ENCODE measurements around the gene STK16. TPM values are rescaled to one million over a fixed set of nuclear protein-coding genes. Genes with fewer than 3 reads are reported as not detected.
"Not testable (repeated sequence)": the region's sequence is repeated elsewhere in the genome, so short reads cannot be mapped to it uniquely, and the experiment has no call there.

Gene STK16, protein sequence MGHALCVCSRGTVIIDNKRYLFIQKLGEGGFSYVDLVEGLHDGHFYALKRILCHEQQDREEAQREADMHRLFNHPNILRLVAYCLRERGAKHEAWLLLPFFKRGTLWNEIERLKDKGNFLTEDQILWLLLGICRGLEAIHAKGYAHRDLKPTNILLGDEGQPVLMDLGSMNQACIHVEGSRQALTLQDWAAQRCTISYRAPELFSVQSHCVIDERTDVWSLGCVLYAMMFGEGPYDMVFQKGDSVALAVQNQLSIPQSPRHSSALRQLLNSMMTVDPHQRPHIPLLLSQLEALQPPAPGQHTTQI
- polyA plus RNA-seq (2012; ENCODE audit: insufficient read depth, insufficient read length), result 46.0 TPM

GRCh38 chr2:219245148-219245898 lies at the start of gene STK16, which contains the start of gene GLB1L:
STK16 (plus strand) TSS chr2:219245479; CDS start chr2:219246000, 521 bp downstream.
GLB1L (minus strand) TSS chr2:219245444; CDS start chr2:219243573, 1,871 bp downstream.
- DNase-seq (ENCODE audit: low read depth, low spot score), result peak; percentile 86
- peak within 1 kb of the TSS; percentile 89 for H3K4me3 ChIP-seq (ENCODE audit: low read length)

GRCh38 chr2:219197388-219197787 lies 47.9 kb upstream of the STK16 start:
- DNase-seq (ENCODE audit: low read depth, low spot score), result no peak
- no peak overlapping the region for H3K4me3 ChIP-seq (ENCODE audit: low read length)

- no peak overlapping the region for H3K4me3 ChIP-seq (ENCODE audit: low read length)
- DNase-seq (ENCODE audit: low read depth, low spot score), result no peak
Measured at GRCh38 chr2:219198974-219199373, 46.3 kb upstream of the STK16 start.

DNA sequence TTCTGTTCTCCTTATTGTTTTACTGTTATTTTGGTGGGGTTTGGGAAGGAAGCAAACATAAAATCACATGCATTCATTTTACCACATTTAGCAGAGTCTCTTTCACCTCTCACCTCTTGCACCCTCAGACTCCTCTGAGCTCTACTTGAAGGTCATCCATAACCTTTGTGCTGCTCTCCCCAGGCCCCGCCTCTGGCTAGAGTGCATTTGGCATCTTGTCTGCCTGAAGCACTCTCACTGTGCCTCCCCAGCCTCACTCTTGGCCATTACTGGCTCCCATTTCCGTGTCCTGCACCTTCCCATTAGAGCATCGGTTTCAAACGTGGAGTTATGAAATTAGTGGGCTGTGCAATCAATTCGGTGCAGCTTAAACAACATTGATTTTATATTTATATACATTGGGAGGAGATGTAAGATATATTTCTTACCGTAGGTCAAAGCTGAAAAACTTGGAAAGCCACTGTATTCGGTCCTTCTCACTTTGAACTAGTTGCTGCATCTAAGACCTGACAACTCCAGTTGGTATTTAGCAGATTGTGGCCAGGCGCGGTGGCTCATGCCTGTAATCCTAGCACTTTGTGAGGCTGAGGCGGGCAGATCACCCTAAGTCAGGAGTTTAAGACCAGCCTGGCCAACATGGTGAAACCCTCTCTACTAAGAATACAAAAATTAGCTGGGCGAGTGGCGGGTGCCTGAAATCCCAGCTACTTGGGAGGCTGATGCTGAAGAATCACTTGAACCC lies 45.6 kb upstream of the STK16 start:
- H3K4me3 ChIP-seq (ENCODE audit: low read length), result no peak overlapping the region
- no peak for DNase-seq (ENCODE audit: low read depth, low spot score)

- DNase-seq (ENCODE audit: low read depth, low spot score), result peak; percentile 79
- H3K4me3 ChIP-seq (ENCODE audit: low read length), result peak overlapping the region; percentile 35
Measured at GRCh38 chr2:219200502-219201326, 44.6 kb upstream of the STK16 start.

DNA sequence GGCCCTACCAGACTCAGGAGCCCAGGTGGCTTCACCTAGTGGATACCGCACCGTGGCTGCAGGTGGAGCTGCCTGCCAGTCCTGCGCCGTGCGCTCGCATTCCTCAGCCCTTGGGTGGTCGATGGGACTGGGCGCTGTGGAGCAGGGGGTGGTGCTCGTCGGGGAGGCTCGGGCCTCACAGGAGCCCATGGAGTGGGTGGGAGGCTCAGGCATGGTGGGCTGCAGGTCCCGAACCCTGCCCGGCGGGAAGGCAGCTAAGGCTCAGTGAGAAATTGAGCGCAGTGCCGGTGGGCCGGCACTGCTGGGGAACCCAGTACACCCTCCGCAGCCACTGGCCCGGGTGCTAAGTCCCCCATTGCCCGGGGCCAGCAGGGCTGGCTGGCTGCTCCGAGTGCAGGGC lies 43.9 kb upstream of the STK16 start:
- not testable (repeated sequence) for DNase-seq (ENCODE audit: low read depth, low spot score); H3K4me3 ChIP-seq (ENCODE audit: low read length)

- no peak for DNase-seq (ENCODE audit: low read depth, low spot score)
- H3K4me3 ChIP-seq (ENCODE audit: low read length), result no peak overlapping the region
Measured at GRCh38 chr2:219204425-219205164, 40.7 kb upstream of the STK16 start.

- no peak for DNase-seq (ENCODE audit: low read depth, low spot score)
- H3K4me3 ChIP-seq (ENCODE audit: low read length), result no peak overlapping the region
Measured at GRCh38 chr2:219205165-219205538, 40.1 kb upstream of the STK16 start.

DNA sequence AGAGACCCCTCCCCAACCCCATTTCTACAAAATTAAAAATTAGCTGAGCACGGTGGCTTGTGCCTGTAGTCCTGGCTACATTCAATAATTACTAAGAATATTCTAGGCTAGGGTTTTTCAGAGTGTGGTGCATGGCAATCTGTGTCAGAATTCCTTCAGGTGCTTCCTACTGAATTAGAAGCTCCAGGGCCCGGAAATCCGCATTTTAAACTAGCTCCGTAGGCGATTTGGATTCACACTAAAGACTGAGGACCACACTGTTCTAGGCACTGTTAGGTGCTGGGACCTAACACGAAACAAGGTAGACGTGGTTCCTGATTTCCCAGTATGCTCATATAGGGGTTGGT lies 39.3 kb upstream of the STK16 start:
- DNase-seq (ENCODE audit: low read depth, low spot score), result no peak
- H3K4me3 ChIP-seq (ENCODE audit: low read length), result peak overlapping the region; percentile 60

DNA sequence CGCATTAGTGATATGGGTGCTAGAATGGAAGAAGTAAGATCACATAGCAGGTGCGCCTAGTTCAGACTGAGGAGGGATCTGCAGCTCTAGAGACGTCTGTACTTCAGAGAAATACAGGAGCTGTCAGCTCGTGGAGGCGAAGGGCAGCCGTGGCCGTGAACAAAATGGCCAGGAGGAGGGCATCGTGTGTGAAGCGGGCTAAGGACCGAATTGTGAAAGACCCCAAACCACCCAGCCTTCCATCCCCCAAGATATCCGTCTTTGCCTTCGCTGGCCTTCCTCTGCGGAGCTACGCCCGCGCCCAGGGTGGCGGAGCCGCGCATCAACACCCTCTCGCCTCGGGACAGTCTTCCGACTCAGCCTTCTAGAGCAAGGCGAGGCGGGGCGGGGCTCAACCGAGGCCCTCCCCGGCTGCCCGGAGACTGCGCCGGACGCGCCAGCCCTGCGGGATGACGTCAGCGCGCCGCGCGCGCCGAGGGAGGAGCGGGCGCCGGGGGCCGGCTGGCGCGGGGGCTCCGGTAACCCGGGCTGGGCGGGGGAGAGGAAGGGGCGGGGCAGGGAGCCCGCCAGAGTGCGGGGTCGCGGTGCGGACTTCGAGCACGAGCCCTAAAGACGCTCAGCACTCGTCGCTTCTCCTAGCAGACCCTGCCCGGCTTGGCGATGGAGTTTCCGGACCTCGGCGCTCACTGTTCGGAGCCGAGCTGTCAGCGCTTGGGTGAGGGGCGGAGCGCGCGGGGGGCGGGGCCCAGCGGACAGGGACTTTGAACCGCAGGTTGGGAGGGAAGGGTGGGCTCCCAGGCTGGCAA lies 38.7 kb upstream of the STK16 start, which contains the start of gene ZFAND2B:
Gene ZFAND2B (plus strand): TSS at position 455 of the 806 bp plus-strand sequence. CDS start 206 bp downstream, at position 661.
- peak; percentile 87 for DNase-seq (ENCODE audit: low read depth, low spot score)

GRCh38 chr2:219207134-219207883 lies 38.0 kb upstream of the STK16 start:
- H3K4me3 ChIP-seq (ENCODE audit: low read length), result peak overlapping the region; percentile 58
- no peak for DNase-seq (ENCODE audit: low read depth, low spot score)

More for the DNA sequence above, 38.7 kb upstream of the STK16 start, which contains the start of gene ZFAND2B:
- H3K4me3 ChIP-seq (ENCODE audit: low read length), result peak within 1 kb of the TSS; percentile 60

DNA sequence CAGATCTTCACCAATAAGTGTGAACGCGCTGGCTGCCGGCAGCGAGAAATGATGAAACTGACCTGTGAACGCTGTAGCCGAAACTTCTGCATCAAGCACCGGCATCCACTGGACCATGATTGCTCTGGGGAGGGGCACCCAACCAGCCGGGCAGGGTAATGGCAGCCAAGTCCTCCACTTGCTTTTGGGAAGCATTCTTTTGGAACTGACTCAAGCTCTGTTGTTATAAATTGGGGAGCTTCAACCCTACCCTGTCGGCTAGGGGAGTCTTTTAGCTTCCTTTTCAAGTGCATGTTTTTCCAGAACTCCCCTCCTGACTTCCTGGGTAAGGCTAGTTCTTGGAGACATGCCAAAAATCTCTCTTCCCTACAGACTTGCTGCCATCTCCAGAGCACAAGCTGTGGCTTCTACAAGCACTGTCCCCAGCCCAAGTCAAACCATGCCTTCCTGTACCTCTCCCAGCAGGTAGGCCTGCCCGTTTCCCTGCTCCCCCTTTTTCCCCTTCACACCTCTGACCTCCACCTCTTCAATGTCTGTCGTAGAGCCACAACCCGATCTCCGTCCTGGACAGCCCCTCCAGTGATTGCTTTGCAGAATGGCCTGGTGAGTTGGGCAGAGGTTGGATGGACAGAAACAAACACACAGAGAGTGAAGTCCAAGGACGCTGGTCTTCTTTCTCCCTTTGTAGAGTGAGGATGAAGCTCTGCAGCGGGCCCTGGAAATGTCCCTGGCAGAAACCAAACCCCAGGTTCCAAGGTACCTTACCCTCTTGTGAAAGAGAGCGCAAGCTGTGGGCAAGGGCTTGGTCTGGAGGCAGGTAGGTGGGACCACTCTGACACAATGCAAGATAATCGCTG lies 37.2 kb upstream of the STK16 start:
- no peak overlapping the region for H3K4me3 ChIP-seq (ENCODE audit: low read length)
- DNase-seq (ENCODE audit: low read depth, low spot score), result no peak

DNA sequence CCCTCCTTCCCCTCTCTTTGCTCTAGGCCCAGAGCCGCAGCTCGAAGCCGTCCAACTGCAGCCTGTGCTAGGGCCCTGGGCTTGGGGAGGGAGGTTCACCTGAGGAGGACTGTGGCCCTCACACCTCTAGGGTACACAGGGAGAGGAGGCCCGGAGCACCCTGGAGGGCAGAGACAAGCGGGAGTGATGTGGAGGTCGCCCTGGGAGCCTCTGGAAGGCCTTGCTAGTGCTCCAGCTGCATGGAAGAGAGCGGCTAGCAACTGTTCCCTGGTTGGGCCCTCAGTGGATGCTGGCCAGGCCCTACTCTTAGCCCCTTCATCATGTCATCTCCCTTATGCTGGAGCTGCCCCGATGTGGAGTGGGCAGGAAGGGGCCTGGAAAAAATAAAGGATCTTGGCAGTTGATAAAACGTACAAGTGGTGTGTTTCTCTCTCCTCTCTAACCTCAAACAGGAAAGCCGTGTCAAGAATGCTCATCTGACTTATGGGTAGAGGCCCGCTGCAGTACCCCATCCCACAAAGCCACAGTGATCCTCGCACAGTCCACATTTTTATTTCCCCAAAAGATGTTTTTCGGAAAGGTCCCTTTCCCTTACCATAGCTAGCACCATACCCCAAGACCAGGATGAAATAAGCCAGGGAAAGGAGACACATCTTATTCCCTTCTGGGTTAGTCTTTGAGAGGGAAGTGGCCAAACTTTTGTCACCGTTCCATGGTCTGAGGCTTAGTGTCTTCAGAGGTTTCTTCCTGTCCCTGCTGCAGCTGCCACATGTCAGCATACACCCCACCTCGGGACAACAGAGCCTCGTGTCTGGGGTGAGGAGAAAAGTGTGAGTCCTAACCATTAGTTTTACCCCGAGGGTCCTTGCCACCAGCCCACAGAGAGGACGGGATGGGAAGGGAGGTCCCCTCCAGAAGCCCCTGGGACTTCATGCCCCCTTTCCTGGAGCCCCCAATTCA lies 35.8 kb upstream of the STK16 start:
- H3K4me3 ChIP-seq (ENCODE audit: low read length), result no peak overlapping the region
- no peak for DNase-seq (ENCODE audit: low read depth, low spot score)

GRCh38 chr2:219210196-219210885 lies 34.9 kb upstream of the STK16 start:
- no peak overlapping the region for H3K4me3 ChIP-seq (ENCODE audit: low read length)
- DNase-seq (ENCODE audit: low read depth, low spot score), result no peak
